ENCODE data around the gene ZMIZ2. TPM values are rescaled to one million over a fixed set of nuclear protein-coding genes. Genes with fewer than 3 reads are reported as not detected.
A peak's percentile ranks its signal among the peaks of the same experiment; 100 is the strongest.
"Not testable (repeated sequence)": the region's sequence is repeated elsewhere in the genome, so short reads cannot be mapped to it uniquely, and the experiment has no call there.

Gene ZMIZ2
- total RNA-seq, 1 donor from 2014 or later = 9.8 TPM

- DNase-seq (ENCODE audit: low spot score in 2 of 2) = no peak
- FAIRE-seq = no peak
These were observed 20.7 kb downstream of the ZMIZ2 start for GRCh38 chr7:44769376-44769775.

GRCh38 chr7:44769776-44770294 lies 21.2 kb downstream of the ZMIZ2 start:
- DNase-seq (ENCODE audit: low spot score in 2 of 2) = peak in 1 of 2 donors; percentile 17
- FAIRE-seq = no peak

- no peak for DNase-seq (ENCODE audit: low spot score in 2 of 2)
- FAIRE-seq = no peak
These were observed 22.7 kb downstream of the ZMIZ2 start for GRCh38 chr7:44771358-44771757.

GRCh38 chr7:44772440-44772839 lies 23.8 kb downstream of the ZMIZ2 start:
- FAIRE-seq (no peak), DNase-seq (ENCODE audit: low spot score in 2 of 2) (no peak)

- DNase-seq (ENCODE audit: low spot score in 2 of 2) (no peak), FAIRE-seq (no peak)
These were observed 24.2 kb downstream of the ZMIZ2 start for GRCh38 chr7:44772867-44773266.

GRCh38 chr7:44774486-44774885 lies 25.8 kb downstream of the ZMIZ2 start:
- DNase-seq (ENCODE audit: low spot score in 2 of 2); FAIRE-seq: not testable (repeated sequence)

GRCh38 chr7:44775383-44776107 lies 26.9 kb downstream of the ZMIZ2 start:
- no peak for DNase-seq (ENCODE audit: low spot score in 2 of 2)
- FAIRE-seq = no peak

GRCh38 chr7:44776211-44776610 lies 27.6 kb downstream of the ZMIZ2 start:
- FAIRE-seq (no peak), DNase-seq (ENCODE audit: low spot score in 2 of 2) (no peak)

GRCh38 chr7:44782460-44782859 lies 33.8 kb downstream of the ZMIZ2 start:
- FAIRE-seq = no peak
- no peak for DNase-seq (ENCODE audit: low spot score in 2 of 2)

- DNase-seq (ENCODE audit: low spot score in 2 of 2) (no peak), FAIRE-seq (no peak)
These were observed 34.8 kb downstream of the ZMIZ2 start for GRCh38 chr7:44783407-44783806.

- DNase-seq (ENCODE audit: low spot score in 2 of 2) (no peak), FAIRE-seq (no peak)
These were observed 35.7 kb downstream of the ZMIZ2 start for GRCh38 chr7:44784364-44784763.

GRCh38 chr7:44785218-44785617 lies 36.6 kb downstream of the ZMIZ2 start:
- FAIRE-seq = not testable (repeated sequence)

GRCh38 chr7:44787041-44787440 lies 38.4 kb downstream of the ZMIZ2 start:
- FAIRE-seq = no peak
- no peak for DNase-seq (ENCODE audit: low spot score in 2 of 2)

More at GRCh38 chr7:44785218-44785617, 36.6 kb downstream of the ZMIZ2 start:
- DNase-seq (ENCODE audit: low spot score in 2 of 2) = not testable (repeated sequence)

GRCh38 chr7:44787762-44788161 lies 39.1 kb downstream of the ZMIZ2 start:
- FAIRE-seq = no peak
- DNase-seq (ENCODE audit: low spot score in 2 of 2) = no peak

- DNase-seq (ENCODE audit: low spot score in 2 of 2) = no peak
- no peak for FAIRE-seq
These were observed 41.3 kb downstream of the ZMIZ2 start for GRCh38 chr7:44789990-44790389.

GRCh38 chr7:44791278-44792219 lies 42.9 kb downstream of the ZMIZ2 start:
- FAIRE-seq = no peak

GRCh38 chr7:44793919-44794318 lies 45.3 kb downstream of the ZMIZ2 start:
- no peak for DNase-seq (ENCODE audit: low spot score in 2 of 2)
- FAIRE-seq = no peak

More at GRCh38 chr7:44791278-44792219, 42.9 kb downstream of the ZMIZ2 start:
- DNase-seq (ENCODE audit: low spot score in 2 of 2) = no peak

GRCh38 chr7:44794331-44794730 lies 45.7 kb downstream of the ZMIZ2 start:
- DNase-seq (ENCODE audit: low spot score in 2 of 2) (no peak), FAIRE-seq (no peak)

- no peak for FAIRE-seq
These were observed 47.4 kb downstream of the ZMIZ2 start for GRCh38 chr7:44796034-44796503.

GRCh38 chr7:44796504-44797328 lies 48.1 kb downstream of the ZMIZ2 start, which contains the start of gene PPIA:
Gene PPIA, plus strand, starts transcription at chr7:44796681. Its CDS starts 44 bp downstream, at chr7:44796725.
- FAIRE-seq = no peak
- DNase-seq (ENCODE audit: low spot score in 2 of 2) = peak; percentile 98 to 100

More at GRCh38 chr7:44796034-44796503, 47.4 kb downstream of the ZMIZ2 start:
- DNase-seq (ENCODE audit: low spot score in 2 of 2) = no peak
